Cardiac fibroblast (primary cell): ENCODE results near the gene KCNIP4.

Experiments
- DNase-seq, 2 donors: peaks; one replicate each; pipeline versions ENCODE4 v3.0.0 to v3.0.0-alpha.2; 2010; ENCODE audit warnings: low read depth in 2 of 2
- H3K4me3 ChIP-seq, 2 donors: replicated peaks in 1 of 2; 1 replicate in 1 of 2; 2 replicates in 1 of 2; pipeline ENCODE4 v1.5.1; 2011; ENCODE audit warnings: low read depth in 2 of 2, low read length in 2 of 2, mild to moderate bottlenecking in 2 of 2, moderate library complexity in 1 of 2
- TF ChIP-seq, protein P1 (sequence below): IDR thresholded peaks from one replicate; pipeline ENCODE4 v1.5.1; 2011; ENCODE audit warnings: low read depth, mild to moderate bottlenecking, low read length, inconsistent platforms

KCNIP4 gene

DNA sequence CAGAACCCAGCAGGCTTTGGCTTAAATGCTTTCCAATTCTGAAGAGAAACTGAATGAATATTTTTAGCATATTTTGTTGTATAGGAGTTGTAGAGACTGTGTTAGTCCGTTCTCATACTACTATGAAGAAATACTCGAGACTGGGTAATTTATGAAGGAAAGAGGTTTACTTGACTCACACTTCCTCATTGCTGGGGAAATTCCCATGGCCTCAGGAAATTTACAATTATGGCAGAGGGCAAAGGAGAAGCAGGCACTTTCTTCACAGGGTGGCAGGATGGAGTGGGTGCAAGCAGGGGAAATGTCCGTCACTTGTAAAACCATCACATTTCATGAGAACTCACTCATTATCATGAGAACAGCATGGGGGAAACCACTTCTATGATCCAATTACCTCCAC, 956.6 kb downstream of the KCNIP4 start:
- no peak overlapping the region for H3K4me3 ChIP-seq
- TF ChIP-seq, protein P1, sequence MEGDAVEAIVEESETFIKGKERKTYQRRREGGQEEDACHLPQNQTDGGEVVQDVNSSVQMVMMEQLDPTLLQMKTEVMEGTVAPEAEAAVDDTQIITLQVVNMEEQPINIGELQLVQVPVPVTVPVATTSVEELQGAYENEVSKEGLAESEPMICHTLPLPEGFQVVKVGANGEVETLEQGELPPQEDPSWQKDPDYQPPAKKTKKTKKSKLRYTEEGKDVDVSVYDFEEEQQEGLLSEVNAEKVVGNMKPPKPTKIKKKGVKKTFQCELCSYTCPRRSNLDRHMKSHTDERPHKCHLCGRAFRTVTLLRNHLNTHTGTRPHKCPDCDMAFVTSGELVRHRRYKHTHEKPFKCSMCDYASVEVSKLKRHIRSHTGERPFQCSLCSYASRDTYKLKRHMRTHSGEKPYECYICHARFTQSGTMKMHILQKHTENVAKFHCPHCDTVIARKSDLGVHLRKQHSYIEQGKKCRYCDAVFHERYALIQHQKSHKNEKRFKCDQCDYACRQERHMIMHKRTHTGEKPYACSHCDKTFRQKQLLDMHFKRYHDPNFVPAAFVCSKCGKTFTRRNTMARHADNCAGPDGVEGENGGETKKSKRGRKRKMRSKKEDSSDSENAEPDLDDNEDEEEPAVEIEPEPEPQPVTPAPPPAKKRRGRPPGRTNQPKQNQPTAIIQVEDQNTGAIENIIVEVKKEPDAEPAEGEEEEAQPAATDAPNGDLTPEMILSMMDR, result no peak
- DNase-seq, result no peak

DNA sequence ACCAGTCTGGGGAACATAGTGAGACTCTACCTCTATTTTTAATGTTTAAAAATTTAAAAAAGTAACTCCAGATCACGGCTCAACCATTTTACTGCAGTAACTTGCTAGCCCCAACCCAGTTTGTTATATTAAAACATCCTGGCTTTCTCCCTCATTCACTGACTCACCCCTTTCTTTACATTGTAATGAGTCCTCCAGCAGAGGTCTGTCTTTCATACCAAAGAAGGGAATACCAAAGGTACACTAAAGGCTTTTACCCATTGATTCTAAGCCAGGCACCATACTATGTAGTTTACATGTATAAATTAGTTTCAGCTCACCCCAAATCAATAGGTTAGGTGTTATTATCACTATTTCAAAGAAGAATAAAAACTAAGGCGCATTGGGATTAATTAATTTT, 961.4 kb downstream of the KCNIP4 start:
- no peak overlapping the region for H3K4me3 ChIP-seq
- TF ChIP-seq, protein P1, result no peak
- DNase-seq, result no peak

DNA sequence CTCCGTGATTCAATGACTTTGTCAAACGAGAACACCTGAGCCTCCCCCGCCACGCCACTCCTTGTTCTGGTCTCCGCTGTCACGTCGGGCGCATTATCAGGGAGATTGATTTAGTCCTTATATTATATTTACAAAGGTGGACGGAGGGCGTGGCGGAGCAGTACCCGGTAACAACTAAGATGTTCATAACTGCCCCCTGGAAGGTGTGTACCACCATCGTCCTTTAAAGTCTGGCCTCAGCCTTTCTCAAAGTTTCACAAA, 964.1 kb downstream of the KCNIP4 start:
- no peak overlapping the region for H3K4me3 ChIP-seq
- TF ChIP-seq, protein P1, result no peak
- no peak for DNase-seq

DNA sequence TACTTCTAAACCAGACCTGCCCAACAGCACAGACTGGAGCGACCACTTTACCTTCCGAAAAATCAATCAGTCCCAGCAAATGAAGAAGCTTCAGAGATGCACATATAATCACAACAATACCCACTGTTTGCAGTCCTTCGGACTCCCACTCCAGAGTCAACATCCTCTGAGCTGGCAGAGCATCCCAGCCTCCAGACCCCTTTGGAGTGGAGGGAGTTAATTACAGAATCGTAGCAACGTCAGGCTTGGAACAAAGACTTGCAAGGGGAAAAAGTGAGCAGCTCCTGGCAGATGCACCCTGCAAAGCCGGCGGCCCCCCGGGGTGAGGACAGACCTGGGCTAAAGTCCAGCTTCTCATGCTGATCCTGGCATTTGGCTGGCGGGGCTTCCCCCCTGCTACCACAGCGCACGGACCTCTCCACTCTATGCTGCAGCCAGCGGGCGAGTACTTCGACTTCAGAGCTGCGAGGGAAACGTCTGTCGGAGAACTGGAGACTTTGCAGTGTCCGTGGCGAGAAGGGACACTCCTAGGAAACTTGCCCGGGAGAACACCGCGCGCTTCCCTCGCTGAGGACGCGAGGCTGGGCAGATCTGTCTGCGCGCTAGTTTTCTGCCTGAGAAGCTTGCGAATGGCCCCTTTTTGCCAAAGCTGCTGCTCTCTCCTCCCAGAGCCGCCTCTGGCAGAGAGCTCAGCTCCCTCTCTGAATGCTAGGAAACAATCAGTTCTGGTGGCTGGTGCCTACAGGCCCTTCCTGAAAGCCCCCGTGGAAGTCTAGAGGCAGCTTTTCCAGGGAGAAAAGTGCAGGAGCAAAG, 964.6 kb downstream of the KCNIP4 start:
- no peak overlapping the region for H3K4me3 ChIP-seq
- TF ChIP-seq, protein P1, result no peak
- DNase-seq, result peak in 1 of 2 donors; percentile 0

DNA sequence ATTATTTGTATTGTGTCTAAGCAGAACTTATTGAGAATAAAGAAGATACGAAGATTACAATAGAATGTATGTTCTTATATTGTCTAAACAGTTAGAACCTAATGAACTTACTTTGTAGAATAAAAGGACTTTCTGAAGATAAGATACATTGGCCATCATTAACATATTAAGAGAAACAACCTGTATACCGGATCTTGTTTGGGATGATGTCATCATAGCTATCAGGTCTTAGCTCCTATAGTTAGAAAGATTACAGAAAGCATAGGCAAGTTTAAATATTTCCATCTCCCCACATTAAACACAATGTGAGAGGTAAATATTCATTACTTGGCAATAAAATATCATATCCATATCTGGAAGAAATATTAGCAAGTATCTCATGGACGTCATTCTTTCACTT, 966.0 kb downstream of the KCNIP4 start:
- no peak for DNase-seq
- TF ChIP-seq, protein P1, result no peak
- H3K4me3 ChIP-seq, result no peak overlapping the region

DNA sequence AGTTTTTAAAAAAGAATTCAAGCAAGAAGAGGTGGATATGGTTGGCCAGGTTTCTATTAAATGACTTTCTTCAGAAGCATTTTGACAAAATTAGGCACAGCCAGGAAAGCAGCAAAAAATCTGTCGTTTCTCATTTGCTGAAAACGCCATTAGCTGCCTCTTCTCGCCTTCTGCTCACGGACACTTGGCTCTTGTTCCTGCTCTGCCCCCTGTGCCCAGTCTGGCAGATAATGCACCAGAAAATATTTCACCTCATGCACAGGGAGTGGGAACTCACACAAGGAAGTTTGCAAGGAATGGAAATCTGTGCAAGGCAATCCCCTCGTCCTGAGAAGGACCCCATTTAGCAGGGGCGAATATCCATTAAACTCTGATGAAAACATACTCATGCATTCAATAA, 988.3 kb downstream of the KCNIP4 start:
- TF ChIP-seq, protein P1, result no peak
- H3K4me3 ChIP-seq, result no peak overlapping the region

DNA sequence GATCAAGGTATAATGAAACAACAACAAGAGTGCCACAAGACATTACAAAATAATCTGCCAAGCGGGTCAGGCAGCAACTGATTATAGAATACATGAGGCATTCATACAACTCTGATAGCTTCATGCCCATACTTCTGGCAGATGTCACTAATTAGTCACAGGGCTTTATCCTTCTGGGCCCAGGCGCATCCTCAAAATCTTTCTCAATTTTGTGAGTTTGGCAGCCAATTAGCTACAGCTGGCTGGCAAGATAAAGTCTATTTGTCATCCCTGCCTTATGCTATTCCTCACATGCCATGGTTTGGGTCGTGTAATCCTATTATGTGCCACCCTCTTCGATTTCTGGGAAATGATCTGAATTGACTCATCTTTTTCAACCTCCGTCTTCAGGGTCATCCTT, 994.0 kb downstream of the KCNIP4 start:
- no peak for DNase-seq
- no peak overlapping the region for H3K4me3 ChIP-seq
- TF ChIP-seq, protein P1, result no peak

More for the DNA sequence above, 988.3 kb downstream of the KCNIP4 start:
- no peak for DNase-seq
